Body of pancreas (tissue), 4 donors: ENCODE data around the gene RUNDC3A. TPM values are rescaled to one million over a fixed set of nuclear protein-coding genes. Genes with fewer than 3 reads are reported as not detected.
A peak's percentile ranks its signal among the peaks of the same experiment; 100 is the strongest.

ENCODE experiments used
- ATAC-seq: fragments of 150-250 bp; one replicate; pipeline ENCODE4 v1.9.1; 2016
- DNase-seq, 4 donors: peaks; one replicate each; pipeline ENCODE4 v3.0.0-alpha.2; 2019
- H3K27ac ChIP-seq, 4 donors: fragments of 200-600 bp; sonication (generic); 1 replicate in 3 of 4; 2 replicates in 1 of 4; pipeline versions ENCODE4 v1.5.1 to v1.6.1; 2016 to 2019; ENCODE audit warnings: mild to moderate bottlenecking in 1 of 4, mixed read lengths in 1 of 4, moderate library complexity in 1 of 4
- H3K27me3 ChIP-seq, 2 donors: fragments of 200-600 bp; sonication (generic); one replicate each; pipeline ENCODE4 v1.6.0; 2016; ENCODE audit warnings: mild to moderate bottlenecking in 1 of 2
- H3K36me3 ChIP-seq, 2 donors: fragments of 200-600 bp; sonication (generic); replicated peaks in 1 of 2; 2 replicates each; pipeline ENCODE4 v1.5.1; 2016; ENCODE audit warnings: low read depth in 2 of 2; ENCODE audit not compliant: insufficient read depth in 1 of 2
- H3K4me1 ChIP-seq: fragments of 200-600 bp; sonication (generic); one replicate; pipeline ENCODE4 v1.6.0; 2016
- H3K4me3 ChIP-seq, 2 donors: fragments of 200-600 bp; sonication (generic); 1 replicate in 1 of 2; 2 replicates in 1 of 2; pipeline ENCODE4 v1.5.1; 2016 to 2019
- H3K9me3 ChIP-seq, 3 donors: fragments of 200-600 bp; sonication (generic); 1 replicate in 2 of 3; 2 replicates in 1 of 3; pipeline ENCODE4 v1.5.1; 2016
- CTCF ChIP-seq, 7 experiments: fragments of 450-650 bp in 4 of 7; fragments of 200-600 bp in 3 of 7; sonication (generic) in 3 of 7; IDR thresholded peaks; one replicate each; pipeline ENCODE4 v1.5.1; 2016 to 2019; ENCODE audit warnings: antibody characterized with exemption in 7 of 7
- POLR2A ChIP-seq, 3 donors: fragments of 450-650 bp; IDR thresholded peaks; one replicate each; pipeline ENCODE4 v1.6.1; 2016; ENCODE audit warnings: antibody characterized with exemption in 3 of 3, mild to moderate bottlenecking in 2 of 3
- WGBS, 2 donors: methylation state at CpG; one replicate each; pipeline ENCODE4 v1.1.5; 2017; 5-methylcytosine and 5-hydroxymethylcytosine counted together
- intact Hi-C: fragments of 100-400 bp; cut with DNase I; formaldehyde crosslinking; loops from one replicate; pipeline ENCODE4 v1.15.1; 2023
- total RNA-seq, 2 donors: library from RNA; depleted of rRNA; stranded (reverse); fragments of >200 nt; gene quantifications; one replicate each; pipeline ENCODE4 v1.1.0, GENCODE V29; 2016

Gene RUNDC3A
- total RNA-seq, 2 donors from 2014 or later: 2.6 TPM; not detected in 1

- H3K4me1 ChIP-seq: peaks cover 9% of the 10 kb centered on the region
- TF ChIP-seq POLR2A (IDR thresholded peaks at IDR 0.05) (no peak), CTCF (IDR thresholded peaks at IDR 0.05) (no peak)
- WGBS, 2 donors: 2 to 11% methylated on average over 3 to 81 of the region's 81 CpGs
- H3K27ac ChIP-seq: no peak overlapping the region
- ATAC-seq: peak; percentile 47
- H3K9me3 ChIP-seq: no peaks in the 10 kb centered on the region
- H3K27me3 ChIP-seq: peaks cover 0 to 9% of the 10 kb centered on the region in 2 donors
- peaks cover 0 to 8% of the 10 kb centered on the region in 2 donors for H3K36me3 ChIP-seq
- intact Hi-C loops: no loop called here
- DNase-seq: peak; percentile 36 to 58 (median 53)
- H3K4me3 ChIP-seq: peak overlapping the region in 1 of 2 donors; percentile 8
Measured at GRCh38 chr17:44314869-44315661, 6.7 kb downstream of the RUNDC3A start.

- H3K9me3 ChIP-seq: no peaks in the 10 kb centered on the region
- H3K36me3 ChIP-seq: peaks cover 0 to 17% of the 10 kb centered on the region in 2 donors
- H3K4me1 ChIP-seq: peaks cover 9% of the 10 kb centered on the region
- H3K27me3 ChIP-seq: peaks cover 0 to 9% of the 10 kb centered on the region in 2 donors
- no peak for TF ChIP-seq POLR2A (IDR thresholded peaks at IDR 0.05)
- TF ChIP-seq CTCF (IDR thresholded peaks at IDR 0.05): no peak
- no peak overlapping the region for H3K4me3 ChIP-seq
- intact Hi-C loops: no loop called here
- H3K27ac ChIP-seq: no peak overlapping the region
- DNase-seq (no peak), ATAC-seq (no peak)
- whole genome bisulfite sequencing, 2 donors: 8 to 9% methylated on average over 33 to 38 of the region's 38 CpGs
Measured at GRCh38 chr17:44315760-44316731, 7.6 kb downstream of the RUNDC3A start.

- Histone ChIP-seq H3K4me1 (peaks cover 9% of the 10 kb centered on the region), H3K4me3 (no peak overlapping the region), H3K27ac (no peak overlapping the region), H3K36me3 (peaks cover 7 to 23% of the 10 kb centered on the region in 2 donors), H3K27me3 (peaks cover 0 to 9% of the 10 kb centered on the region in 2 donors), H3K9me3 (no peaks in the 10 kb centered on the region)
- DNase-seq: no peak
- TF ChIP-seq CTCF (IDR thresholded peaks at IDR 0.05): no peak
- no peak for TF ChIP-seq POLR2A (IDR thresholded peaks at IDR 0.05)
- no peak for ATAC-seq
- intact Hi-C loops: no loop called here
- WGBS, 2 donors: 77 to 83% methylated on average over 6 of the region's 6 CpGs
Measured at GRCh38 chr17:44317545-44317944, 9.1 kb downstream of the RUNDC3A start.

GRCh38 chr17:44318077-44318892, 9.9 kb downstream of the RUNDC3A start:
- H3K27me3 ChIP-seq: peaks cover 0 to 9% of the 10 kb centered on the region in 2 donors
- H3K9me3 ChIP-seq: no peaks in the 10 kb centered on the region
- DNase-seq (no peak), ATAC-seq (no peak)
- intact Hi-C loops: no loop called here
- no peak overlapping the region for H3K27ac ChIP-seq
- H3K36me3 ChIP-seq: peaks cover 7 to 23% of the 10 kb centered on the region in 2 donors
- no peak for TF ChIP-seq CTCF (IDR thresholded peaks at IDR 0.05)
- no peak for TF ChIP-seq POLR2A (IDR thresholded peaks at IDR 0.05)
- H3K4me3 ChIP-seq: no peak overlapping the region
- 69 to 72% methylated on average over 8 to 15 of the region's 15 CpGs for WGBS, 2 donors
- peaks cover 15% of the 10 kb centered on the region for H3K4me1 ChIP-seq
